Stimulated activated CD4-positive, alpha-beta T cell treated with anti-CD3 and anti-CD28 coated beads, Interleukin-15, amount 100 ng/mL, for 48 hours (primary cell): ENCODE data around the gene C1QB.
"Not testable (repeated sequence)": the region's sequence is repeated elsewhere in the genome, so short reads cannot be mapped to it uniquely, and the experiment has no call there.

Source experiments
- DNase-seq, 2 donors: peaks; one replicate each; pipeline ENCODE4 v3.0.0-alpha.2; 2020; ENCODE audit warnings: low read depth in 2 of 2

C1QB gene

GRCh38 chr1:22696610-22697009, 43.6 kb downstream of the C1QB start:
- DNase-seq, result no peak

- DNase-seq, result no peak
Measured at GRCh38 chr1:22697980-22698379, 44.9 kb downstream of the C1QB start.

- no peak for DNase-seq
Measured at GRCh38 chr1:22699681-22700520, 46.9 kb downstream of the C1QB start.

- DNase-seq, result no peak
Measured at GRCh38 chr1:22702296-22703085, 49.5 kb downstream of the C1QB start.

GRCh38 chr1:22704440-22705067, 51.5 kb downstream of the C1QB start:
- peak; percentile 68 to 73 for DNase-seq

GRCh38 chr1:22705586-22705985, 52.5 kb downstream of the C1QB start:
- DNase-seq, result no peak

GRCh38 chr1:22706100-22706499, 53.1 kb downstream of the C1QB start:
- not testable (repeated sequence) for DNase-seq

GRCh38 chr1:22708777-22709176, 55.7 kb downstream of the C1QB start:
- DNase-seq, result no peak

GRCh38 chr1:22709227-22709626, 56.2 kb downstream of the C1QB start:
- no peak for DNase-seq

- DNase-seq, result no peak
Measured at GRCh38 chr1:22709891-22710700, 57.1 kb downstream of the C1QB start.

GRCh38 chr1:22710701-22711049, 57.6 kb downstream of the C1QB start, which contains the start of gene EPHB2:
Gene EPHB2 (plus strand): TSS chr1:22710839. CDS start chr1:22710983, 144 bp downstream.
- DNase-seq, result no peak

GRCh38 chr1:22711071-22711470, 58.0 kb downstream of the C1QB start:
- no peak for DNase-seq
